Upper lobe of right lung (tissue), 1 donor: ENCODE measurements around the gene TRAF3. TPM values are rescaled to one million over a fixed set of nuclear protein-coding genes. Genes with fewer than 3 reads are reported as not detected.

Source experiments
- ATAC-seq: fragments of 200-7000 bp; cut with Tn5 transposase; one replicate; pipeline ENCODE4 v1.9.1; 2020; ENCODE audit warnings: mild to moderate bottlenecking, moderate library complexity
- DNase-seq: peaks from one replicate; pipeline ENCODE4 v3.0.0-alpha.2; 2020
- H3K27ac ChIP-seq: fragments of 200-600 bp; one replicate; pipeline ENCODE4 v1.8.0; 2022
- H3K27me3 ChIP-seq: fragments of 200-600 bp; one replicate; pipeline ENCODE4 v1.8.0; 2022; ENCODE audit warnings: mild to moderate bottlenecking
- H3K36me3 ChIP-seq: fragments of 200-600 bp; one replicate; pipeline ENCODE4 v1.8.0; 2022
- H3K4me1 ChIP-seq: fragments of 200-600 bp; one replicate; pipeline ENCODE4 v1.8.0; 2022
- H3K4me3 ChIP-seq: fragments of 200-600 bp; one replicate; pipeline ENCODE4 v1.8.0; 2022; ENCODE audit warnings: mild to moderate bottlenecking
- H3K9me3 ChIP-seq: fragments of 200-600 bp; one replicate; pipeline ENCODE4 v1.8.0; 2022
- CTCF ChIP-seq: fragments of 200-600 bp; IDR thresholded peaks from one replicate; pipeline ENCODE4 v1.8.0; 2022; ENCODE audit warnings: antibody characterized with exemption
- intact Hi-C: fragments of 100-400 bp; cut with DNase I; formaldehyde crosslinking; loops from one replicate; pipeline ENCODE4 v1.11.0; 2022
- total RNA-seq: library from RNA; stranded (reverse); fragmentation: NEBNext Ultra II Directional; extraction: Animal tissue kit (Norgen Biotek cat#: 25700); gene quantifications from one replicate; pipeline ENCODE4 v1.2.1, GENCODE V29; 2021
- donor health status: DM: no; HTN: yes; CAD: no; lungs with severe emphysema.

TRAF3 gene
- total RNA-seq, 1 donor from 2014 or later: 22.3 TPM

- peaks cover 27% of the 10 kb centered on the region for H3K36me3 ChIP-seq
- intact Hi-C loops: no loop called here
- DNase-seq: peak; percentile 58
Measured at GRCh38 chr14:102908766-102909455, 131.7 kb downstream of the TRAF3 start.

GRCh38 chr14:102909462-102909861, 132.2 kb downstream of the TRAF3 start:
- Histone ChIP-seq H3K4me3 (no peak overlapping the region), H3K36me3 (peaks cover 26% of the 10 kb centered on the region), H3K27me3 (no peaks in the 10 kb centered on the region), H3K9me3 (no peaks in the 10 kb centered on the region), H3K4me1 (no peaks in the 10 kb centered on the region), H3K27ac (no peak overlapping the region)
- no peak for TF ChIP-seq CTCF
- intact Hi-C loops: no loop called here
- DNase-seq (peak; percentile 60), ATAC-seq (no peak)

More at GRCh38 chr14:102908766-102909455, 131.7 kb downstream of the TRAF3 start:
- no peak for ATAC-seq
- no peaks in the 10 kb centered on the region for H3K9me3 ChIP-seq
- no peak overlapping the region for H3K27ac ChIP-seq
- TF ChIP-seq CTCF: no peak
- no peak overlapping the region for H3K4me3 ChIP-seq
- no peaks in the 10 kb centered on the region for H3K4me1 ChIP-seq
- H3K27me3 ChIP-seq: no peaks in the 10 kb centered on the region

DNA sequence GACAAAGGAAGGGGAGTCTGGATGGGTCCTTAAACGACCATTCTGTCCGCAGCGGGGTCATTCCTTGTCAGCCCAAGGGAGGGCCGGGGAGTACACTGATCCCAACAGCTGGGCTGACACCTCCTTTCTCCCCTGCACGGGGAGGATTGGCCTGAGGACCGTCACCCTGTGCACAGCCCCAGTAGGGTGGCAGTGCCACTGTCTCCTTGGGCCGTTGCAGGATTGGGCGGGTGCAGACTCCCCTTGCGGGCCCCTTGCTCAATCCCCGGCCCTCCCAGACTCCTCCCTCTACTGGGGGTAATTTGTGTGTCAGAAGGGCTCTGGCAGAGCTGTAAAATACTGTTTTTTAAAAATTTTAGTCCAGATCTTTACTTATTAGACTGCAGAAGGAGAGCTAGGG, 132.7 kb downstream of the TRAF3 start:
- no peak for TF ChIP-seq CTCF
- no peaks in the 10 kb centered on the region for H3K27me3 ChIP-seq
- no peak for ATAC-seq
- no peaks in the 10 kb centered on the region for H3K9me3 ChIP-seq
- H3K4me3 ChIP-seq: no peak overlapping the region
- intact Hi-C loops: no loop called here
- H3K27ac ChIP-seq: no peak overlapping the region
- H3K36me3 ChIP-seq: peaks cover 26% of the 10 kb centered on the region
- no peaks in the 10 kb centered on the region for H3K4me1 ChIP-seq
- DNase-seq: no peak

DNA sequence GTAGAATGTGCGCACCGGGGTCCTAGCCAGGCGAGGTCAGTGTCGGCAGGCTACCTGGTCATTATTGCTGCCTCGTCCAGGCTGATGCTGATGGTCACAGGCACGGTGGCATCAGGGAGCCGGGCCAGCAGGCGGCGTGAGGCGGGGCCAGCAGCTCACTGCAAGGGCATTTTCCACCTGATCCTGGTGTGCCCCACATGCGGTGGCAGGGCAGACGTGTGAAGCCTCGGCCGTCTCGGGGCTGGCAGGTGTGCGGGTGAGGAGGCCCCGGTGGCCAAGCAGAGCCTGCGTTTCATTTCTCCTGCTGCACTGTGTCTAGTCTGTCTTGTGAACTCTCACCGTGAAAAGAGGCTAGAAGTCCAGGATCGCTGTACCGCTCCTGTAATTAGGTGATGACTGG, 133.2 kb downstream of the TRAF3 start:
- intact Hi-C loops: no loop called here
- H3K27me3 ChIP-seq: no peaks in the 10 kb centered on the region
- no peak overlapping the region for H3K27ac ChIP-seq
- TF ChIP-seq CTCF: no peak
- no peak overlapping the region for H3K4me3 ChIP-seq
- DNase-seq (peak; percentile 37), ATAC-seq (no peak)
- peaks cover 21% of the 10 kb centered on the region for H3K36me3 ChIP-seq
- H3K9me3 ChIP-seq: no peaks in the 10 kb centered on the region
- H3K4me1 ChIP-seq: no peaks in the 10 kb centered on the region

- no peaks in the 10 kb centered on the region for H3K4me1 ChIP-seq
- no peak for TF ChIP-seq CTCF
- intact Hi-C loops: no loop called here
- DNase-seq: peak; percentile 52
- H3K27me3 ChIP-seq: no peaks in the 10 kb centered on the region
- H3K36me3 ChIP-seq: peaks cover 10% of the 10 kb centered on the region
- H3K27ac ChIP-seq: no peak overlapping the region
- no peak for ATAC-seq
- no peak overlapping the region for H3K4me3 ChIP-seq
- no peaks in the 10 kb centered on the region for H3K9me3 ChIP-seq
Measured at GRCh38 chr14:102911541-102911951, 134.3 kb downstream of the TRAF3 start.
